Colonic mucosa (tissue), 4 donors: Measurements from ENCODE around the gene PELO. TPM values are rescaled to one million over a fixed set of nuclear protein-coding genes. Genes with fewer than 3 reads are reported as not detected.

Experiments used
- DNase-seq: peaks from one replicate; pipeline ENCODE4 v3.0.0-alpha.2; 2020
- H3K27ac ChIP-seq: fragments of 200-600 bp; one replicate; pipeline ENCODE4 v1.8.0; 2021
- H3K27me3 ChIP-seq: fragments of 200-600 bp; one replicate; pipeline ENCODE4 v1.8.0; 2021
- H3K36me3 ChIP-seq: fragments of 200-600 bp; one replicate; pipeline ENCODE4 v1.8.0; 2021
- H3K4me1 ChIP-seq: fragments of 200-600 bp; one replicate; pipeline ENCODE4 v1.8.0; 2021; ENCODE audit warnings: mild to moderate bottlenecking
- H3K4me3 ChIP-seq: fragments of 200-600 bp; one replicate; pipeline ENCODE4 v1.8.0; 2021
- H3K9ac ChIP-seq, 2 donors: one replicate each; pipeline ENCODE4 v1.7.0; 2013; ENCODE audit warnings: control low read depth in 2 of 2, low read depth in 2 of 2, low read length in 2 of 2
- H3K9me3 ChIP-seq: fragments of 200-600 bp; one replicate; pipeline ENCODE4 v1.8.0; 2021
- intact Hi-C: fragments of 100-400 bp; cut with DNase I; formaldehyde crosslinking; loops from one replicate; pipeline ENCODE4 v1.14.1; 2022
- total RNA-seq, 2 donors: library from RNA; stranded (reverse); fragmentation: NEBNext Ultra II Directional in 1 of 2; extraction: Animal tissue kit (Norgen Biotek cat#: 25700) in 1 of 2; gene quantifications; one replicate each; pipeline ENCODE4 v1.2.1, GENCODE V29; 2021
- TF ChIP-seq, protein P1 (sequence below): fragments of 200-600 bp; IDR thresholded peaks from one replicate; pipeline ENCODE4 v1.8.0; 2022; ENCODE audit warnings: antibody characterized with exemption, mild to moderate bottlenecking
- donor health status: healthy.
- donor health status: DM: no; HTN: no; CAD: no.
- donor health status: DM: no; HTN: no; CAD: no.

PELO gene
- total RNA-seq, 2 donors from 2014 or later: 15.2 to 24.7 TPM

- intact Hi-C loops: no loop called here
These were observed 15.0 kb upstream of the PELO start for GRCh38 chr5:52772668-52773067.

DNA sequence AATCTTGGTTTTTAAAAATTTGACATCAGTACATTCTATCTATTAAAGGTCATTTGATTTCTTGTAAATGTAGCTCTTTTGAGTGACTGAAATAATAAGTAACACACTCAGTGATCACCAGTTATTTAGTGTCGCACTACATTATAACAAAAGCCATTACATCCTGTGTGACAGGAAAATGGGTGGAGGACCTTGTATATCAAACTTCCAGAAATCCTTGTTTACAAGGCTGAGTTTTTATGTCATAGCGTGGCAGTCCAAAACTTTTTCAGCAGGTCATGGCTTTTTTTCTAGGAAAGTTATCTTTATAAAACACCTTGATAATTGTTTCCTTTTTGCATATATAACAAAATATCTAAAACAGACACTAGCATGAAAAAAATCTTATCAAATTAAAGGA, 14.4 kb upstream of the PELO start:
- H3K36me3 ChIP-seq: no peaks in the 10 kb centered on the region
- TF ChIP-seq, protein P1, sequence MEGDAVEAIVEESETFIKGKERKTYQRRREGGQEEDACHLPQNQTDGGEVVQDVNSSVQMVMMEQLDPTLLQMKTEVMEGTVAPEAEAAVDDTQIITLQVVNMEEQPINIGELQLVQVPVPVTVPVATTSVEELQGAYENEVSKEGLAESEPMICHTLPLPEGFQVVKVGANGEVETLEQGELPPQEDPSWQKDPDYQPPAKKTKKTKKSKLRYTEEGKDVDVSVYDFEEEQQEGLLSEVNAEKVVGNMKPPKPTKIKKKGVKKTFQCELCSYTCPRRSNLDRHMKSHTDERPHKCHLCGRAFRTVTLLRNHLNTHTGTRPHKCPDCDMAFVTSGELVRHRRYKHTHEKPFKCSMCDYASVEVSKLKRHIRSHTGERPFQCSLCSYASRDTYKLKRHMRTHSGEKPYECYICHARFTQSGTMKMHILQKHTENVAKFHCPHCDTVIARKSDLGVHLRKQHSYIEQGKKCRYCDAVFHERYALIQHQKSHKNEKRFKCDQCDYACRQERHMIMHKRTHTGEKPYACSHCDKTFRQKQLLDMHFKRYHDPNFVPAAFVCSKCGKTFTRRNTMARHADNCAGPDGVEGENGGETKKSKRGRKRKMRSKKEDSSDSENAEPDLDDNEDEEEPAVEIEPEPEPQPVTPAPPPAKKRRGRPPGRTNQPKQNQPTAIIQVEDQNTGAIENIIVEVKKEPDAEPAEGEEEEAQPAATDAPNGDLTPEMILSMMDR: no peak
- H3K4me3 ChIP-seq: no peak overlapping the region
- no peak overlapping the region for H3K27ac ChIP-seq
- no peak for DNase-seq
- no peaks in the 10 kb centered on the region for H3K9me3 ChIP-seq
- H3K4me1 ChIP-seq: no peaks in the 10 kb centered on the region
- no peaks in the 10 kb centered on the region for H3K27me3 ChIP-seq
- intact Hi-C loops: no loop called here
- H3K9ac ChIP-seq: no peak overlapping the region

More at GRCh38 chr5:52772668-52773067, 15.0 kb upstream of the PELO start:
- Histone ChIP-seq H3K9me3 (no peaks in the 10 kb centered on the region), H3K9ac (no peak overlapping the region), H3K27ac (no peak overlapping the region), H3K36me3 (no peaks in the 10 kb centered on the region), H3K27me3 (no peaks in the 10 kb centered on the region), H3K4me3 (no peak overlapping the region), H3K4me1 (no peaks in the 10 kb centered on the region)
- TF ChIP-seq, protein P1: no peak
- DNase-seq: no peak

GRCh38 chr5:52774005-52774410, 13.7 kb upstream of the PELO start:
- intact Hi-C loops: no loop called here
- H3K27ac ChIP-seq: no peak overlapping the region

DNA sequence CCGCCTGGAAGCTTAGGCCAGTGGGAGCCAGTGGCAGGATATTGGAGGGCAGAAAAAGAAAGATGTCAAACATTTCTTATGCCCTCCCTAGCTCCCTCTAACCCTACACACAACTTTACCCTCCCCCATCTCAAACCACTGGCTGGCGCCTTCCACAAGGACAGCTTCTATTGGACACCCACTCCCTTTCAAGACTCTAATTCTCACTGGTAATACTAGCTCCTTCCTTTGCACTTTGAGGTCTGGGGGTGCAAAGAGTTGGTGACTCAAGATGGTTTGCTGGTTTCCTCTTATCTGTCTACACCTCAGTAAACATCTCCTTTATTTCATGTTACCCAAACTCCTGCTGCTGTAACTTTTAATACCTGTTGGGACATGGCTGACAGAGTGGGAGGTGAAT, 11.6 kb upstream of the PELO start:
- no peak for DNase-seq
- H3K9ac ChIP-seq: no peak overlapping the region
- TF ChIP-seq, protein P1: no peak
- H3K27ac ChIP-seq: no peak overlapping the region
- H3K36me3 ChIP-seq: no peaks in the 10 kb centered on the region
- no peaks in the 10 kb centered on the region for H3K27me3 ChIP-seq
- H3K4me3 ChIP-seq: no peak overlapping the region
- no peaks in the 10 kb centered on the region for H3K4me1 ChIP-seq
- intact Hi-C loops: no loop called here
- H3K9me3 ChIP-seq: no peaks in the 10 kb centered on the region

More at GRCh38 chr5:52774005-52774410, 13.7 kb upstream of the PELO start:
- no peaks in the 10 kb centered on the region for H3K9me3 ChIP-seq
- H3K36me3 ChIP-seq: no peaks in the 10 kb centered on the region
- H3K4me1 ChIP-seq: no peaks in the 10 kb centered on the region
- TF ChIP-seq, protein P1: no peak
- no peak overlapping the region for H3K9ac ChIP-seq
- H3K4me3 ChIP-seq: no peak overlapping the region
- H3K27me3 ChIP-seq: no peaks in the 10 kb centered on the region
- no peak for DNase-seq

GRCh38 chr5:52777186-52777585, 10.5 kb upstream of the PELO start:
- H3K9me3 ChIP-seq: no peaks in the 10 kb centered on the region
- no peak for DNase-seq
- no peaks in the 10 kb centered on the region for H3K36me3 ChIP-seq
- H3K27ac ChIP-seq: no peak overlapping the region
- H3K4me1 ChIP-seq: no peaks in the 10 kb centered on the region
- TF ChIP-seq, protein P1: no peak
- H3K4me3 ChIP-seq: no peak overlapping the region
- intact Hi-C loops: no loop called here
- no peaks in the 10 kb centered on the region for H3K27me3 ChIP-seq
- H3K9ac ChIP-seq: no peak overlapping the region

- no peaks in the 10 kb centered on the region for H3K4me1 ChIP-seq
- no peak overlapping the region for H3K9ac ChIP-seq
- H3K4me3 ChIP-seq: no peak overlapping the region
- TF ChIP-seq, protein P1: no peak
- no peaks in the 10 kb centered on the region for H3K36me3 ChIP-seq
- DNase-seq: no peak
- no peaks in the 10 kb centered on the region for H3K27me3 ChIP-seq
- intact Hi-C loops: no loop called here
- no peak overlapping the region for H3K27ac ChIP-seq
- no peaks in the 10 kb centered on the region for H3K9me3 ChIP-seq
These were observed 8.9 kb upstream of the PELO start for GRCh38 chr5:52778781-52779180.
